Measurements from ENCODE around the gene SLC22A15. TPM values are rescaled to one million over a fixed set of nuclear protein-coding genes. Genes with fewer than 3 reads are reported as not detected.
"Not testable (repeated sequence)": the region's sequence is repeated elsewhere in the genome, so short reads cannot be mapped to it uniquely, and the experiment has no call there.

SLC22A15 gene
- total and polyA plus RNA-seq, 5 donors: 3.5 to 9.3 (median 4.8) TPM

- Histone ChIP-seq H3K27ac (ENCODE audit: low read length) (no peak overlapping the region), H3K4me3 (ENCODE audit: low read length) (no peak overlapping the region), H3K27me3 (ENCODE audit: control insufficient read depth, insufficient read depth) (no peaks in the 10 kb centered on the region), H3K4me1 (ENCODE audit: control insufficient read depth, insufficient read depth, low read length) (no peaks in the 10 kb centered on the region), H3K9me3 (ENCODE audit: control insufficient read depth, low read length) (no peaks in the 10 kb centered on the region)
- intact Hi-C loops (cut with DNase I): loop anchor here in 2 of 4 donors (5.0 to 10.0 kb wide), 2 partner anchors 174 to 176 kb away; no protein-coding TSS in a partner anchor
- WGBS: 44% methylated on average over 3 of the region's 3 CpGs
- ATAC-seq: peak; percentile 37 to 53
- DNase-seq: peak in 1 of 3 donors; percentile 59
Measured at GRCh38 chr1:115980998-115981993, 5.0 kb downstream of the SLC22A15 start.

GRCh38 chr1:115982400-115982799, 6.1 kb downstream of the SLC22A15 start:
- Histone ChIP-seq H3K27ac (ENCODE audit: low read length) (no peak overlapping the region), H3K27me3 (ENCODE audit: control insufficient read depth, insufficient read depth) (no peaks in the 10 kb centered on the region), H3K9me3 (ENCODE audit: control insufficient read depth, low read length) (no peaks in the 10 kb centered on the region), H3K4me1 (ENCODE audit: control insufficient read depth, insufficient read depth, low read length) (no peaks in the 10 kb centered on the region), H3K4me3 (ENCODE audit: low read length) (no peak overlapping the region)
- no peak for DNase-seq
- no peak for ATAC-seq
- intact Hi-C loops (cut with DNase I): loop anchor here in 2 of 4 donors (5.0 to 10.0 kb wide), 2 partner anchors 175 to 178 kb away; no protein-coding TSS in a partner anchor
- WGBS: 65% methylated on average over 3 of the region's 3 CpGs

GRCh38 chr1:115983584-115983983, 7.3 kb downstream of the SLC22A15 start:
- WGBS: 85% methylated on average over 3 of the region's 3 CpGs
- no peaks in the 10 kb centered on the region for H3K4me1 ChIP-seq (ENCODE audit: control insufficient read depth, insufficient read depth, low read length)
- no peaks in the 10 kb centered on the region for H3K27me3 ChIP-seq (ENCODE audit: control insufficient read depth, insufficient read depth)
- no peaks in the 10 kb centered on the region for H3K9me3 ChIP-seq (ENCODE audit: control insufficient read depth, low read length)
- no peak overlapping the region for H3K27ac ChIP-seq (ENCODE audit: low read length)
- DNase-seq (no peak), ATAC-seq (no peak)
- H3K4me3 ChIP-seq (ENCODE audit: low read length): no peak overlapping the region
- intact Hi-C loops (cut with DNase I): loop anchor here in 2 of 4 donors (5.0 to 10.0 kb wide), 2 partner anchors 176 to 179 kb away; no protein-coding TSS in a partner anchor

- ATAC-seq (no peak), DNase-seq (no peak)
Measured at GRCh38 chr1:115987623-115988022, 11.3 kb downstream of the SLC22A15 start.

GRCh38 chr1:115988953-115989352, 12.6 kb downstream of the SLC22A15 start:
- H3K4me1 ChIP-seq (ENCODE audit: control insufficient read depth, insufficient read depth, low read length): no peaks in the 10 kb centered on the region
- no peaks in the 10 kb centered on the region for H3K27me3 ChIP-seq (ENCODE audit: control insufficient read depth, insufficient read depth)
- no peak overlapping the region for H3K4me3 ChIP-seq (ENCODE audit: low read length)
- 87% methylated on average over 1 of the region's 1 CpG for WGBS
- DNase-seq (no peak), ATAC-seq (no peak)
- H3K27ac ChIP-seq (ENCODE audit: low read length): no peak overlapping the region
- no peaks in the 10 kb centered on the region for H3K9me3 ChIP-seq (ENCODE audit: control insufficient read depth, low read length)
- intact Hi-C loops (cut with DNase I): loop anchor here in 1 of 4 donors (10.0 kb wide), 1 partner anchor 184 kb away; no protein-coding TSS in a partner anchor

More at GRCh38 chr1:115987623-115988022, 11.3 kb downstream of the SLC22A15 start:
- no peaks in the 10 kb centered on the region for H3K4me1 ChIP-seq (ENCODE audit: control insufficient read depth, insufficient read depth, low read length)
- H3K27ac ChIP-seq (ENCODE audit: low read length): no peak overlapping the region
- H3K9me3 ChIP-seq (ENCODE audit: control insufficient read depth, low read length): no peaks in the 10 kb centered on the region
- H3K27me3 ChIP-seq (ENCODE audit: control insufficient read depth, insufficient read depth): no peaks in the 10 kb centered on the region
- 76% methylated on average over 3 of the region's 3 CpGs for WGBS
- H3K4me3 ChIP-seq (ENCODE audit: low read length): no peak overlapping the region
- intact Hi-C loops (cut with DNase I): loop anchor here in 1 of 4 donors (10.0 kb wide), 1 partner anchor 183 kb away; no protein-coding TSS in a partner anchor

GRCh38 chr1:115989699-115990098, 13.4 kb downstream of the SLC22A15 start:
- Histone ChIP-seq H3K4me1 (ENCODE audit: control insufficient read depth, insufficient read depth, low read length) (no peaks in the 10 kb centered on the region), H3K4me3 (ENCODE audit: low read length) (no peak overlapping the region), H3K27me3 (ENCODE audit: control insufficient read depth, insufficient read depth) (no peaks in the 10 kb centered on the region), H3K27ac (ENCODE audit: low read length) (no peak overlapping the region), H3K9me3 (ENCODE audit: control insufficient read depth, low read length) (no peaks in the 10 kb centered on the region)
- ATAC-seq: no peak
- DNase-seq: no peak
- intact Hi-C loops (cut with DNase I): loop anchor here in 2 of 4 donors (10.0 kb wide), 1 partner anchor 185 kb away; no protein-coding TSS in a partner anchor
- WGBS: 92% methylated on average over 3 of the region's 3 CpGs

- no peak overlapping the region for H3K27ac ChIP-seq (ENCODE audit: low read length)
- no peaks in the 10 kb centered on the region for H3K9me3 ChIP-seq (ENCODE audit: control insufficient read depth, low read length)
- ATAC-seq (no peak), DNase-seq (no peak)
- WGBS: 85% methylated on average over 8 of the region's 8 CpGs
- intact Hi-C loops (cut with DNase I): loop anchor here in 1 of 4 donors (10.0 kb wide), 1 partner anchor 187 kb away; no protein-coding TSS in a partner anchor
- no peaks in the 10 kb centered on the region for H3K27me3 ChIP-seq (ENCODE audit: control insufficient read depth, insufficient read depth)
- no peak overlapping the region for H3K4me3 ChIP-seq (ENCODE audit: low read length)
- no peaks in the 10 kb centered on the region for H3K4me1 ChIP-seq (ENCODE audit: control insufficient read depth, insufficient read depth, low read length)
Measured at GRCh38 chr1:115991909-115992308, 15.6 kb downstream of the SLC22A15 start.

GRCh38 chr1:115997921-115998320, 21.6 kb downstream of the SLC22A15 start:
- H3K27me3 ChIP-seq (ENCODE audit: control insufficient read depth, insufficient read depth); DNase-seq; H3K27ac ChIP-seq (ENCODE audit: low read length); ATAC-seq; H3K9me3 ChIP-seq (ENCODE audit: control insufficient read depth, low read length); H3K4me3 ChIP-seq (ENCODE audit: low read length); H3K4me1 ChIP-seq (ENCODE audit: control insufficient read depth, insufficient read depth, low read length): not testable (repeated sequence)
- 91% methylated on average over 1 of the region's 1 CpG for WGBS
- intact Hi-C loops (cut with DNase I): loop anchor here in 1 of 4 donors (10.0 kb wide), 1 partner anchor 193 kb away; no protein-coding TSS in a partner anchor

- Histone ChIP-seq H3K4me1 (ENCODE audit: control insufficient read depth, insufficient read depth, low read length) (peaks cover 6% of the 10 kb centered on the region), H3K27ac (ENCODE audit: low read length) (no peak overlapping the region), H3K27me3 (ENCODE audit: control insufficient read depth, insufficient read depth) (no peaks in the 10 kb centered on the region), H3K4me3 (ENCODE audit: low read length) (no peak overlapping the region), H3K9me3 (ENCODE audit: control insufficient read depth, low read length) (no peaks in the 10 kb centered on the region)
- intact Hi-C loops (cut with DNase I): no loop called here
- no peak for ATAC-seq
- DNase-seq: no peak
- 61% methylated on average over 3 of the region's 3 CpGs for WGBS
Measured at GRCh38 chr1:116001739-116002487, 25.6 kb downstream of the SLC22A15 start.

- Histone ChIP-seq H3K9me3 (ENCODE audit: control insufficient read depth, low read length) (no peaks in the 10 kb centered on the region), H3K27ac (ENCODE audit: low read length) (no peak overlapping the region), H3K4me1 (ENCODE audit: control insufficient read depth, insufficient read depth, low read length) (peaks cover 6% of the 10 kb centered on the region), H3K4me3 (ENCODE audit: low read length) (no peak overlapping the region), H3K27me3 (ENCODE audit: control insufficient read depth, insufficient read depth) (no peaks in the 10 kb centered on the region)
- WGBS: 89% methylated on average over 1 of the region's 1 CpG
- no peak for ATAC-seq
- intact Hi-C loops (cut with DNase I): no loop called here
- no peak for DNase-seq
Measured at GRCh38 chr1:116002781-116003420, 26.6 kb downstream of the SLC22A15 start.

Measured in right cardiac atrium (tissue), 5 donors.